HG02642 (cell line): Measurements from ENCODE around the gene ARHGAP6.

Experiments used
- ATAC-seq: cut with Tn5 transposase; IDR thresholded peaks from one replicate; pipeline ENCODE4 v1.9.1; 2021; ENCODE audit warnings: mild to moderate bottlenecking; ENCODE audit not compliant: unreplicated experiment, poor library complexity

ARHGAP6 gene

GRCh38 chrX:11408783-11409182 is 256.9 kb downstream of the ARHGAP6 start:
- ATAC-seq: no peak

GRCh38 chrX:11408109-11408405 is 257.7 kb downstream of the ARHGAP6 start:
- no peak for ATAC-seq

- ATAC-seq: no peak
Measured at GRCh38 chrX:11407331-11408108, 258.2 kb downstream of the ARHGAP6 start.

- no peak for ATAC-seq
Measured at GRCh38 chrX:11406109-11406765, 259.5 kb downstream of the ARHGAP6 start.

- no peak for ATAC-seq
Measured at GRCh38 chrX:11403631-11404030, 262.1 kb downstream of the ARHGAP6 start.

GRCh38 chrX:11401966-11402365 is 263.8 kb downstream of the ARHGAP6 start:
- ATAC-seq: no peak

- ATAC-seq: no peak
Measured at GRCh38 chrX:11399489-11400094, 266.1 kb downstream of the ARHGAP6 start.

- no peak for ATAC-seq
Measured at GRCh38 chrX:11398785-11399184, 266.9 kb downstream of the ARHGAP6 start.

- ATAC-seq: no peak
Measured at GRCh38 chrX:11398139-11398538, 267.6 kb downstream of the ARHGAP6 start.

- peak; percentile 75 for ATAC-seq
Measured at GRCh38 chrX:11397680-11398079, 268.0 kb downstream of the ARHGAP6 start.

GRCh38 chrX:11395859-11396258 is 269.9 kb downstream of the ARHGAP6 start:
- no peak for ATAC-seq

GRCh38 chrX:11393949-11394654 is 271.6 kb downstream of the ARHGAP6 start:
- no peak for ATAC-seq

- no peak for ATAC-seq
Measured at GRCh38 chrX:11386812-11387211, 278.9 kb downstream of the ARHGAP6 start.

GRCh38 chrX:11386001-11386523 is 279.7 kb downstream of the ARHGAP6 start:
- ATAC-seq: no peak

- ATAC-seq: no peak
Measured at GRCh38 chrX:11382930-11383329, 282.8 kb downstream of the ARHGAP6 start.

- ATAC-seq: peak; percentile 78
Measured at GRCh38 chrX:11381464-11381863, 284.3 kb downstream of the ARHGAP6 start.

GRCh38 chrX:11380187-11380844 is 285.4 kb downstream of the ARHGAP6 start:
- ATAC-seq: no peak

- ATAC-seq: no peak
Measured at GRCh38 chrX:11376163-11376562, 289.6 kb downstream of the ARHGAP6 start.

- no peak for ATAC-seq
Measured at GRCh38 chrX:11375614-11376119, 290.1 kb downstream of the ARHGAP6 start.

- no peak for ATAC-seq
Measured at GRCh38 chrX:11374570-11374969, 291.1 kb downstream of the ARHGAP6 start.
